ENCODE results near the gene ZNF423.

Gene ZNF423

GRCh38 chr16:49750341-49751000, 105.4 kb downstream of the ZNF423 start:
- no peak overlapping the region for H3K9ac ChIP-seq (ENCODE audit: low read depth, low read length)
- peaks cover 45% of the 10 kb centered on the region for H3K4me1 ChIP-seq (ENCODE audit: control insufficient read depth, insufficient read depth, low read length)
- H3K27ac ChIP-seq (ENCODE audit: low read depth, low read length) = peak overlapping the region; percentile 63
- no peak overlapping the region for H3K4me3 ChIP-seq (ENCODE audit: low read depth, low read length)
- no peaks in the 10 kb centered on the region for H3K9me3 ChIP-seq (ENCODE audit: control insufficient read depth, insufficient read depth, low read length)
- H3K27me3 ChIP-seq (ENCODE audit: control insufficient read depth, insufficient read depth, low read length) = no peaks in the 10 kb centered on the region
- no peaks in the 10 kb centered on the region for H3K36me3 ChIP-seq (ENCODE audit: control insufficient read depth, insufficient read depth, low read length)

DNA sequence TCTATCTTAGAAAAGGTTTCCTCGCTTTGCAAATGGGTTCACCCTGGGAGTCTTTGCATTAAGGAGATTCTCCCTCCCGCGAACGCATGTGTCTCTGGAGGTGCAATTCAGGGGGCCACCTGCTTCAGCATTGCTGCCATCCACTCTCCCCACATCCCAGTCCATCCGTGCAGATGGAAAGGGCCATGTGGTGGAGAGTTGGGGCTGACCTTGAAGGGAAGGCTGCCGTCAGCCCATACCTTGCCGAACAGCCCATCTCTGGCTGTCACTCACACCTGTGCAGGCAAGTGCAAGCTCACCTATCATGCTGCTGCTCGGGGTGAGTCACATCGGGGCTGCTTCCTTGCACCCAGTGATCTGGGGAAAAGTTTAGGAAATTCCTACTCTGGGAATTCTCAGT, 106.1 kb downstream of the ZNF423 start:
- H3K9ac ChIP-seq (ENCODE audit: low read depth, low read length) = no peak overlapping the region
- H3K27me3 ChIP-seq (ENCODE audit: control insufficient read depth, insufficient read depth, low read length) = no peaks in the 10 kb centered on the region
- H3K27ac ChIP-seq (ENCODE audit: low read depth, low read length) = peak overlapping the region; percentile 63
- H3K9me3 ChIP-seq (ENCODE audit: control insufficient read depth, insufficient read depth, low read length) = no peaks in the 10 kb centered on the region
- H3K36me3 ChIP-seq (ENCODE audit: control insufficient read depth, insufficient read depth, low read length) = no peaks in the 10 kb centered on the region
- no peak overlapping the region for H3K4me3 ChIP-seq (ENCODE audit: low read depth, low read length)
- H3K4me1 ChIP-seq (ENCODE audit: control insufficient read depth, insufficient read depth, low read length) = peaks cover 39% of the 10 kb centered on the region

GRCh38 chr16:49748322-49748721, 107.6 kb downstream of the ZNF423 start:
- Histone ChIP-seq H3K9ac (ENCODE audit: low read depth, low read length) (no peak overlapping the region), H3K4me1 (ENCODE audit: control insufficient read depth, insufficient read depth, low read length) (peaks cover 29% of the 10 kb centered on the region), H3K9me3 (ENCODE audit: control insufficient read depth, insufficient read depth, low read length) (no peaks in the 10 kb centered on the region), H3K27ac (ENCODE audit: low read depth, low read length) (no peak overlapping the region), H3K27me3 (ENCODE audit: control insufficient read depth, insufficient read depth, low read length) (no peaks in the 10 kb centered on the region), H3K4me3 (ENCODE audit: low read depth, low read length) (no peak overlapping the region), H3K36me3 (ENCODE audit: control insufficient read depth, insufficient read depth, low read length) (no peaks in the 10 kb centered on the region)

- Histone ChIP-seq H3K4me3 (ENCODE audit: low read depth, low read length) (no peak overlapping the region), H3K27ac (ENCODE audit: low read depth, low read length) (no peak overlapping the region), H3K4me1 (ENCODE audit: control insufficient read depth, insufficient read depth, low read length) (peaks cover 29% of the 10 kb centered on the region), H3K9me3 (ENCODE audit: control insufficient read depth, insufficient read depth, low read length) (no peaks in the 10 kb centered on the region), H3K36me3 (ENCODE audit: control insufficient read depth, insufficient read depth, low read length) (no peaks in the 10 kb centered on the region), H3K9ac (ENCODE audit: low read depth, low read length) (no peak overlapping the region), H3K27me3 (ENCODE audit: control insufficient read depth, insufficient read depth, low read length) (no peaks in the 10 kb centered on the region)
Measured at GRCh38 chr16:49747654-49748053, 108.3 kb downstream of the ZNF423 start.

GRCh38 chr16:49746545-49746944, 109.4 kb downstream of the ZNF423 start:
- H3K27me3 ChIP-seq (ENCODE audit: control insufficient read depth, insufficient read depth, low read length) = no peaks in the 10 kb centered on the region
- no peaks in the 10 kb centered on the region for H3K36me3 ChIP-seq (ENCODE audit: control insufficient read depth, insufficient read depth, low read length)
- H3K4me1 ChIP-seq (ENCODE audit: control insufficient read depth, insufficient read depth, low read length) = peaks cover 29% of the 10 kb centered on the region

GRCh38 chr16:49745311-49745747, 110.6 kb downstream of the ZNF423 start:
- no peaks in the 10 kb centered on the region for H3K27me3 ChIP-seq (ENCODE audit: control insufficient read depth, insufficient read depth, low read length)
- no peak overlapping the region for H3K27ac ChIP-seq (ENCODE audit: low read depth, low read length)
- no peak overlapping the region for H3K4me3 ChIP-seq (ENCODE audit: low read depth, low read length)
- no peak overlapping the region for H3K9ac ChIP-seq (ENCODE audit: low read depth, low read length)
- H3K4me1 ChIP-seq (ENCODE audit: control insufficient read depth, insufficient read depth, low read length) = peaks cover 25% of the 10 kb centered on the region
- no peaks in the 10 kb centered on the region for H3K9me3 ChIP-seq (ENCODE audit: control insufficient read depth, insufficient read depth, low read length)
- no peaks in the 10 kb centered on the region for H3K36me3 ChIP-seq (ENCODE audit: control insufficient read depth, insufficient read depth, low read length)

More at GRCh38 chr16:49746545-49746944, 109.4 kb downstream of the ZNF423 start:
- H3K27ac ChIP-seq (ENCODE audit: low read depth, low read length) = no peak overlapping the region
- no peaks in the 10 kb centered on the region for H3K9me3 ChIP-seq (ENCODE audit: control insufficient read depth, insufficient read depth, low read length)
- no peak overlapping the region for H3K4me3 ChIP-seq (ENCODE audit: low read depth, low read length)
- H3K9ac ChIP-seq (ENCODE audit: low read depth, low read length) = no peak overlapping the region

DNA sequence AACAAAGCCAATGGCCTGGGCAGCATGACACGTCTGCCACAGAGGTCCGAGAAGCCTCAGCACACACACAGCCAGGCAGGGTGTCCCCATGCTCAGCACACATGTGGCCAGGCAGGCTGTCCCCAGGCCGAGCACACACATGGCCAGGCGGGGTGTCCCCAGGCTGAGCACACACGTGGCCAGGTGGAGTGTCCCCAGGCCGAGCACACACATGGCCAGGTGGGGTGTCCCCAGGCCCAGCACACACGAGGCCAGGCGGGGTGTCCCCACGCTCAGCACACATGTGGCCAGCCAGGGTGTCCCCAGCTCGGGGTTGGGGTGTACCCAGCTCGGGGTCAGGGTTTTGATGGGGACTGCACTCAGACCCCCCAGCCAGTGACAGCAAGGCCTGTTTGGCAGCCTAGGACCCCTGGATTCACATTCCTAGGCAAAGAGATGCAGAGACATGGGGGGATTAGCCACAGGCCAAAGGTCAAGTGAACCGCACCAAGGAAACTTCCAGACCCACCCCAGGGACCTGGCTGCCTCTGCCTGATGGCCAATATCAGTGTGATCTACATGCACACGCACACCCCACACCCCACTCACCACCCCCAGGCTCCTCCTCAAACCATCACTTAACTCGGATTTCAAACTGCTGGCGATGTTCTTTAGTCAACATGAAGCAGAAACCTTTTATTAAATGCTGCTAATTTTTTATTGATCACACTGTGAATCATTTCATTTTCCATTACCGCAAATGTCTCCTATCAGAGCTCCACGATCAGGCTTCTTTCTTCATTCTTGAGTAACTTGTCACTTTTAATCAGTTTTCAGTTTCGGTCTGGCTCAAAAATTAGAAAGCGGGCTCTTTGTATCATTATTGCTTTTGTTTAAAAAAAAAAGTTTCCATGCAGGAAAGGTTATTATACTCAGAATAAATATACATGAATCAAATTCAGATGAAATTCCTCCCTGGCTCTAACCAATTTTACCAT, 111.4 kb downstream of the ZNF423 start:
- Histone ChIP-seq H3K27ac (ENCODE audit: low read depth, low read length) (no peak overlapping the region), H3K4me1 (ENCODE audit: control insufficient read depth, insufficient read depth, low read length) (peaks cover 17% of the 10 kb centered on the region), H3K27me3 (ENCODE audit: control insufficient read depth, insufficient read depth, low read length) (no peaks in the 10 kb centered on the region), H3K9me3 (ENCODE audit: control insufficient read depth, insufficient read depth, low read length) (no peaks in the 10 kb centered on the region), H3K36me3 (ENCODE audit: control insufficient read depth, insufficient read depth, low read length) (no peaks in the 10 kb centered on the region), H3K4me3 (ENCODE audit: low read depth, low read length) (no peak overlapping the region), H3K9ac (ENCODE audit: low read depth, low read length) (no peak overlapping the region)

- H3K27me3 ChIP-seq (ENCODE audit: control insufficient read depth, insufficient read depth, low read length) = no peaks in the 10 kb centered on the region
- no peak overlapping the region for H3K9ac ChIP-seq (ENCODE audit: low read depth, low read length)
Measured at GRCh38 chr16:49743658-49744057, 112.3 kb downstream of the ZNF423 start.

DNA sequence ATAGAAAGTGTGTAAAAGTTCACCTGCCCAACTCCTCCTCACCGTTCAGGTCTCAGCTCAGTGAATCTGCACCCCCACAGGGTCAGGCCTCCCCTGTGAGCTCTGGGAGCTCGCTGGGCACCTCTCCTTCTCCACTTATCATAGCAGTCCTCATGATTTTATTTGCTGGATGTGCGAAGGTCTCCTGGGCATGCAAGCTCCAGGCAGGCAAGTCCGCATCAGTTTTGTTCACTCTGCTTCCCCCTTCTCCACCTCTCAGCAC, 112.8 kb downstream of the ZNF423 start:
- no peak overlapping the region for H3K9ac ChIP-seq (ENCODE audit: low read depth, low read length)
- H3K27ac ChIP-seq (ENCODE audit: low read depth, low read length) = no peak overlapping the region
- no peak overlapping the region for H3K4me3 ChIP-seq (ENCODE audit: low read depth, low read length)
- no peaks in the 10 kb centered on the region for H3K27me3 ChIP-seq (ENCODE audit: control insufficient read depth, insufficient read depth, low read length)
- H3K9me3 ChIP-seq (ENCODE audit: control insufficient read depth, insufficient read depth, low read length) = no peaks in the 10 kb centered on the region
- H3K36me3 ChIP-seq (ENCODE audit: control insufficient read depth, insufficient read depth, low read length) = no peaks in the 10 kb centered on the region
- H3K4me1 ChIP-seq (ENCODE audit: control insufficient read depth, insufficient read depth, low read length) = 0 out of 2 replicates have a peak, but pooled peaks cover 10% of the 10 kb centered on the region

More at GRCh38 chr16:49743658-49744057, 112.3 kb downstream of the ZNF423 start:
- no peaks in the 10 kb centered on the region for H3K9me3 ChIP-seq (ENCODE audit: control insufficient read depth, insufficient read depth, low read length)
- no peak overlapping the region for H3K4me3 ChIP-seq (ENCODE audit: low read depth, low read length)
- no peaks in the 10 kb centered on the region for H3K36me3 ChIP-seq (ENCODE audit: control insufficient read depth, insufficient read depth, low read length)
- no peak overlapping the region for H3K27ac ChIP-seq (ENCODE audit: low read depth, low read length)
- H3K4me1 ChIP-seq (ENCODE audit: control insufficient read depth, insufficient read depth, low read length) = 0 out of 2 replicates have a peak, but pooled peaks cover 10% of the 10 kb centered on the region

DNA sequence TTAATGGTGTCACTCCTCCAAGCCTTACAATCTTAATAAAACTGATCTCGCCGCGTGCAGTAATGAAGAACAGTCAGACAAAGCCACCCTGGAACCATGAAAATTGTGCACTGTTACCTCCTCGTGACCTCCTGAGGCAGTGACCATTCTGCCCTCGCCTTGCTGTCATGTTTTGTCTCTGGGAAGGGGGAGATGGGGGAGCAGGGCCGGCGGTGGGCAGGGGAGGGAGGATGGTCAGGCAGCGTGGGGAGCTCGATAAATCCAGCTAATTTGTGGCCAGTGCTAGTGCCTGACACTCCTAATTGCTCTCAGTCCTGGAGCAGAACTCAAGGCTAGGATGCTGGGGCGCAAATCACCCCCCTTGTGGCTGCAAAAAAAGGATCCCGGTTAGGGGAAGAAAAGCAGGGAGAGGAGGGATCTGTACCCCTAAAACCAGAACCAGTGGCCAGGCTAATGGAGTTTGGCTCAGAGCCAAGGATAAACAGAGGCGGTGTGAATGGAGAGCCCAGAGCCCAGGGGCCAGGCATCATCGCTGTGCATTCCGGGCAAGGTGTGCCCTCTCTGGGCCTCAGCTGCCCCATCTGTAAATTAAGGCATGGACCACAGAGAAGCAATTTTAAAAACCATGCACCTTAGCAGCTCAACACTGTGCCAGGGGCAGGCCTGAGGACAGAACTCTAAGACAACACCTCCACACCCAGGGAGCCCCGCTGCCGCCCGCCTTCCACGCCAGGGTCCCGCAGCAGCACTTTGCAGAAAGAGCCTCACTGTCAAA, 113.3 kb downstream of the ZNF423 start:
- Histone ChIP-seq H3K27ac (ENCODE audit: low read depth, low read length) (no peak overlapping the region), H3K27me3 (ENCODE audit: control insufficient read depth, insufficient read depth, low read length) (no peaks in the 10 kb centered on the region), H3K9ac (ENCODE audit: low read depth, low read length) (no peak overlapping the region), H3K9me3 (ENCODE audit: control insufficient read depth, insufficient read depth, low read length) (no peaks in the 10 kb centered on the region), H3K36me3 (ENCODE audit: control insufficient read depth, insufficient read depth, low read length) (no peaks in the 10 kb centered on the region), H3K4me3 (ENCODE audit: low read depth, low read length) (no peak overlapping the region), H3K4me1 (ENCODE audit: control insufficient read depth, insufficient read depth, low read length) (0 out of 2 replicates have a peak, but pooled peaks cover 10% of the 10 kb centered on the region)

All from HUES48 (cell line).